HG02571 (cell line): ENCODE results near the gene CLK3.
"Not testable (repeated sequence)": the region's sequence is repeated elsewhere in the genome, so short reads cannot be mapped to it uniquely, and the experiment has no call there.

Source experiments
- ATAC-seq: cut with Tn5 transposase; IDR thresholded peaks from one replicate; pipeline ENCODE4 v1.9.1; 2021; ENCODE audit warnings: mild to moderate bottlenecking, moderate library complexity; ENCODE audit not compliant: unreplicated experiment

Gene CLK3

DNA sequence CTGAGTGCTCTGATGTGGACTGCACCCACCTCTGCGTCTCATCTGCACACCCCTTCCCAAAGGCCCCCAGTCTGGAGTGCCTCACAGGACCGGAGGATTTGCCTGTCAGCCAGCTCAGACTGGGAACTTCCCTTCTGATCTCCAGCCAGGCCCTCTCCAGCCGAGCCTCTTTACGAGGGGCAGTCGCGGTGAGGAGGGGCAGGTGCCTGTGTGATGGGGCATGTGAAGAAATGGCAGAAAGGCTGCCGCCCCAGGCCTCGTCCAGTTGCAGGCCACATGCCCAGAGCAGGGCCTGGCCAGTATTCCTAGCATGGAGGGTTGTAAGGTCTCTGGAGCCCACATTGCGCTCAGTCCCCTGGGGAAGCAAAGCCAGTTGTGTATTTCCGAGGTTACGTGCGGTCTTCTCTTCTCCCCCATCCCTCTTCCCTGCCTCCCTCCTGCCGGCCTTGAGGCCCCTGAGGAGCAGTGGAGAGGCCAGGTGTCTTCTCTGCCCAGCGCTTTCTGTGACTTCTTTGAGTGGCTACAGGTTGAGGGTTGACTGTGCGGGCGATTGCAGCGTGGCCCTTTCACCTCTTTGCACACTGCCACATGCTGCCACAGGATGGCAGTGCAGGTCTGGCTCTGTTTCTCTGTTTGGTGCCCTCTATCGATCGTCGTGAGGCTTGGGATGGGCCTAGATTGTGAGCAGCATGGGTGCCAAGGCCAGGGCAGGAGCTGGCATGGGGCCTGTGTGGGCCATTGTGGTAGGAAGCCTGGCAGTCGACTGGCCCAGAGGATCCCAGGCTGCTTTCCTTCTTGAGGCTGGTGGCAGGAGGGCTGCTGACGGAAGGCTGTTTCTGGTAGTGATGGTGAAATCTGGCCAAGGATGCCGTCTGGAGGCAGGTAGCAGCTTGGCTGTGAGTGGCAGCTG lies 5.3 kb downstream of the CLK3 start:
- no peak for ATAC-seq

DNA sequence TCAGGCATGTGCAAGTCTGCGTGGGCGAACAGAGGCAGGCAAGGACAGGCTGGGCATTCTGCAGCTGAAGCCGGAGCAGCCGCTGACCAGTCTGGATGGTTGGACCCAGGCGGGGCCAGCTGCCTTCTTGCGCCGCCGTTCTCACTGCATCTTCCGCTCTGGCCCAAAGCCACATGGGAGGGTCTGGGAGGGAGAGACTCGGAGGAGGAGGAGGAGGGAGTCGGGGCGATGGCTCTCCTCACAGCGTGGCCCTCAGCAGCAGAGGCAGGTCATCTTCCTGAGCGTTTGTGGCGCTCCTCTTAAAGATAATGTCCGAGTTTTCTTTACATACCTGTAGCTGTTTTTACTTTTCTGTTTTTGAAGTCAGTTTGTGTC lies 5.9 kb downstream of the CLK3 start:
- ATAC-seq: no peak

DNA sequence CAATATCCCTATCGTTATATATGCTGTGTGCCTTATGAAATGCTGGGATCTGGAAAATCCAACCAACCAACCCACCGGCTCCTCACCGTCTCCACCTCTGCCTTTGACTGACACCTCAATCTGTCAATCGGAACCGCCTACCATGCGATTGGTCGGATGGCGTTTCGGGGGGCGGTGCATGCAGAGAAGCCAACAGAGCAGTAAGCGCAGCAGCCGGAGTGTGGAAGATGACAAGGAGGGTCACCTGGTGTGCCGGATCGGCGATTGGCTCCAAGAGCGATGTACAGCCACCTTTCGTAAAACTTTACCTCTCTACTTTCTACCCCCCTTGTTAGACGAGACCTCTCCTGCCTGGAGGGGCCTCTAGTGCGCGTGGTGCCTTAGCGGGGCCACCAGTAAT lies 6.3 kb downstream of the CLK3 start:
- no peak for ATAC-seq

DNA sequence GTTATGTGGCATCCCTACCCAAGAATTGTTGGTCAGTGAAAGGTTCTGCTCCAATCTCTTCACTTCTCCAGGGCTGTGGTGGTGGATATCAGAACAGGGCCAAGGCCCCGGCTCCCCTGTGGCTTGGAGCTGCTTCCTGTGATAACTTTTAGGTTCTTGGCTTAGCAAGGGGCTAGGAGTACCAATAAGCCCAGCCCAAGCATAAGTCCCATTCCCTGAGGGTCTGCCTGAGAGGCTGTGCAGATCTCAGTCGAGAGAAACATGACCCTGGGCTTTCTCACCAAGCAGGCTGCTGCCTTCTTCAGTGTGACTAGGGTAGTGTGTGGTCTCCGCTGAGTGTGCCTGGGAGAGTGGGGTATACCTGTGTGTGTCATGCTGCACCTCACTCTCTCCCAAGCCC lies 7.1 kb downstream of the CLK3 start:
- ATAC-seq: no peak

DNA sequence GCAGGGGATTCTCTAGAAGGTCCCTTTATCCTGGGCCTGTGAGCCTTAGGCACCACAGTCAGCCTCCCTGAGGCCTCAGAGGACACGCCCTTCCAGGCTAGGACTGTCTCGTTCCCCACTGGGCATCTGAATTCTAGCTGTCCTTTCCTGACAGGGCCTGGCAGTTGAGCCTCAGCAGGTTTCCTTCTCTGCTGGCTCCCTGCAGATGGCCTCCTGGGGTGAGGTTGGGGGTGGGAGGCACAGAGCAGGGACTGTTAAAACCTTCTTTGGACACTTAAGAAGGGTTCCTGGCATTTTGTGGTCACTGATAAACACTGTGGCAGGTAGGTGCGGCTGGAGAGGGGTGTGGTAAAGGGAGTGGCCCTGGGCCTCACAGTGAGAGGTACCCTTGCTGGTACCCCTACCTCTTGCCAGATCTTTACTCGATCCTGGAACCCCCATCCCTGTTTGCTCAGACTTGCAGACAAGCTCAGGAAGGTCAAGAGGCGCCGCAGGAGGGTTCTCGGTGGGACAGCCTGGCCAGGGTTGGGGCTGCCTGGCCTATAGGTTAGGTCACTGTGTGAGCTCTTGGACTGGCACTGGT lies 8.5 kb downstream of the CLK3 start:
- no peak for ATAC-seq

DNA sequence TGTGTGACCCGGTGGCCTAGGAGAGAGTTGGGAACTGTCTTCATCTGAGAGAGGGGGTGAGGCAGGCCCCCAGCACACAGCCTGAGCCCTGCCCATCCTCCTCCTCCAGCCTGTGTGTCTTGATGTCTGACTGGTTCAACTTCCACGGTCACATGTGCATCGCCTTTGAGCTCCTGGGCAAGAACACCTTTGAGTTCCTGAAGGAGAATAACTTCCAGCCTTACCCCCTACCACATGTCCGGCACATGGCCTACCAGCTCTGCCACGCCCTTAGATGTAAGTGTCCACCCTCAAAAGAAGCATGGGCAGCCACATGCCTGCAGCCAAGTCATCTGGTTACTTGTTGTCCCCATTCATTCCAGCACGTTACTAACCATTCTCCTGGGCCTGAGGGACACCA lies 10.1 kb downstream of the CLK3 start:
- no peak for ATAC-seq

DNA sequence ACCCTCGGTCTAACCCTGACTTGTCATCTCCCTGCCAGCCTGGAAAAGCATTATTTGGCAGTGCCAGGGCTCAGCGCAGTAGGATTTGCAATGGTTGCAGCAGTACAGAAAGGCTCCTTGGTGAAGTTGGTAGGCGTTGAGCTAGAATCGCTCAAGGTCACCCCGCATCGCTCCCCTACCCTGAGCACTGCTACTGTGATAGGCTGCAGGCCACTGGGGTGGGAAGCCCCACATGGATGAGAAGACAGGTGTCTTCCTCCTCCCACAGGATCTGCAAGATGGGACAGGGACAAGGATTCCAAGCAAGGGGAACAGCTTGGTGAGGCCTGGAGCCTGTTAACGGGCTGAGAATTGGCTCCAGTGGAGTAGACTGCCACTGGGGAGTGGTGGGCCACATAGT lies 10.7 kb downstream of the CLK3 start:
- ATAC-seq: no peak

DNA sequence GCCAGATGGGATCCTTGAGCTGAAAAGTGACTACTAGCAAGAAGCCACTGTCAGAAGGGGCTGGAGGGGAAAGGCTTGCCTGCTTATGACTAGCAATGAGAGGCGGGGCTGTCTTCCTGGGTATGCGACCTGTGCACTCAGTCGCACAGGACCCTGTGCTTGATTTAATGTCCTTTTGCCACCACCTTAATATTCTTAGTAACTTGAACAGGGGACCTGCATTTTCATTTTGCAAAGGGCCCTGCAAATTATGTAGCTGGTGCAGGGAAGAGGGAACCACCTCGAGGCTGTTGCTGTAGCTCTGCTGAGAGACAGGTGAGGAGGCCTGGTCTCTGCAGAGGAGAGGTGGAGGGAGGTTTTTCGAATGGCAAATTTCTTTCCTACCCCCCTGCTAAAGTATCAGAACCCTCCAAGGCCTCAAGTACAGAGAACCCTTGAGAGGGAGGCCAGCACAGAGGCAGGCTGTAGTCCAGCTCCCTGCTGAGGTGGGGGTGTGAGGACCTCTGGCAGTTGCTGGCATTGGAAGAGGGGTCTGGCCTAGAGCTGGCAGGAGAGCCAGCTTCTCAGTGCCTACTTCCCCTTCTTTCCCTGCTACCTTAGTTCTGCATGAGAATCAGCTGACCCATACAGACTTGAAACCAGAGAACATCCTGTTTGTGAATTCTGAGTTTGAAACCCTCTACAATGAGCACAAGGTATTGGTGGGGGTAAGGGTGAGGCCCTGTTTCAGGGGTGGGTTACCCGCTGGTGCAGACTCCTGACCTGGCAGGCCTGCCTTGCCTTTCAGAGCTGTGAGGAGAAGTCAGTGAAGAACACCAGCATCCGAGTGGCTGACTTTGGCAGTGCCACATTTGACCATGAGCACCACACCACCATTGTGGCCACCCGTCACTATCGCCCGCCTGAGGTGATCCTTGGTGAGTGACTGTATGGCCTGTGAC lies 11.4 kb downstream of the CLK3 start:
- no peak for ATAC-seq

DNA sequence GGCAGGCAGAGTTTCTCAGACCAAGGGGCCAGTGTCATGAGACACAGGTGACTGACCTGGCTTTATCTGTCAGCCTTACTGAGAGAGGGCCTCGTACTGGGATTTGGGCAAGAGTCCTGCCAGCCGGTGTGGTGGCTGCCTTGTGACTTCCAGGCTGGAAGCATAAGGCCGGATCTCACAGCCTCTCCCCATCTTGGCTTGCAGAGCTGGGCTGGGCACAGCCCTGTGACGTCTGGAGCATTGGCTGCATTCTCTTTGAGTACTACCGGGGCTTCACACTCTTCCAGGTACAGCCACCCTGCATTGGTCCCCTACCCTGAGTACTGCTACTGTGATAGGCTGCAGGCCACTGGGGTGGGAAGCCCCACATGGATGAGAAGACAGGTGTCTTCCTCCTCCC lies 12.1 kb downstream of the CLK3 start:
- ATAC-seq: no peak

DNA sequence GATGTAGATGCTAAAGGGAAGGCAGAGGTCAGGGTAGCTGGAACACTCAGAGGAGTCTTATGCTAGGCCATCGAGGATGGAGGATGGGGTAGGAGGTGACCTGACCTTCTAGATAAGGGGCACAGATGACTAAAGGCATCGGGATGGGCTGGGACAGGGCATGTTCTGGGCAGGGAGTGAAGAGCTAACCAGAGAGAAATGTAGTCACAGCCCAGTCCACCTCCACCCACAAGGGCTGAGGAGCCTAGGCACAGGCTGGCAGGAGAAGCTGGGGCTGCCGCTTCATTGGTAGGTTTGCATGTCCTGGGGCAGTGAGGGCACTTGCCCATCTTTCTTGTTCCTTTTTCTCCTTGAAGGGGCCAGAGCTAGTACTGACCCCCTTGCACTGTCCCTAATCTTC lies 12.6 kb downstream of the CLK3 start:
- ATAC-seq: no peak

DNA sequence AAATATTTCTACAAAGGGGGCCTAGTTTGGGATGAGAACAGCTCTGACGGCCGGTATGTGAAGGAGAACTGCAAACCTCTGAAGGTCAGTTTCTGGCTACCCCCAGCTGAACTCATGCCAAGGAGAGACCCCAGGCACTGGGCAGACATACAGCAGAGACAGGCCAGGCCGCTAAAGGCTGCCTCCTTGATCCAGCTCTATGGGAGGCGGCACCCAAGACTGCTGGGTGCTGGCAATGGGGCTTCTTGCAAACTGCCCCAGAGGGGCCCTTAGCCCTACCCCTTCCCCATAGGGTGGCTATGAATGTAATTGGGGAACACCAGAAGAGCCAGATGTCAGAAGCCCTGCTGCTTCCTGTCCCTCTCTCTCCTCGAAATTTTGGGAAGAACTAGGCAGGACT lies 13.3 kb downstream of the CLK3 start:
- no peak for ATAC-seq

DNA sequence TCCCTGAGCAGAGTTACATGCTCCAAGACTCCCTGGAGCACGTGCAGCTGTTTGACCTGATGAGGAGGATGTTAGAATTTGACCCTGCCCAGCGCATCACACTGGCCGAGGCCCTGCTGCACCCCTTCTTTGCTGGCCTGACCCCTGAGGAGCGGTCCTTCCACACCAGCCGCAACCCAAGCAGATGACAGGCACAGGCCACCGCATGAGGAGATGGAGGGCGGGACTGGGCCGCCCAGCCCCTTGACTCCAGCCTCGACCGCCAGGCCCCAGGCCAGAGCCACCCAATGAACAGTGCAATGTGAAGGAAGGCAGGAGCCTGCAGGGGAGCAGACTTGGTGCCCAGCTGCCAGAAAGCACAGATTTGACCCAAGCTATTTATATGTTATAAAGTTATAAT lies 14.1 kb downstream of the CLK3 start:
- not testable (repeated sequence) for ATAC-seq

DNA sequence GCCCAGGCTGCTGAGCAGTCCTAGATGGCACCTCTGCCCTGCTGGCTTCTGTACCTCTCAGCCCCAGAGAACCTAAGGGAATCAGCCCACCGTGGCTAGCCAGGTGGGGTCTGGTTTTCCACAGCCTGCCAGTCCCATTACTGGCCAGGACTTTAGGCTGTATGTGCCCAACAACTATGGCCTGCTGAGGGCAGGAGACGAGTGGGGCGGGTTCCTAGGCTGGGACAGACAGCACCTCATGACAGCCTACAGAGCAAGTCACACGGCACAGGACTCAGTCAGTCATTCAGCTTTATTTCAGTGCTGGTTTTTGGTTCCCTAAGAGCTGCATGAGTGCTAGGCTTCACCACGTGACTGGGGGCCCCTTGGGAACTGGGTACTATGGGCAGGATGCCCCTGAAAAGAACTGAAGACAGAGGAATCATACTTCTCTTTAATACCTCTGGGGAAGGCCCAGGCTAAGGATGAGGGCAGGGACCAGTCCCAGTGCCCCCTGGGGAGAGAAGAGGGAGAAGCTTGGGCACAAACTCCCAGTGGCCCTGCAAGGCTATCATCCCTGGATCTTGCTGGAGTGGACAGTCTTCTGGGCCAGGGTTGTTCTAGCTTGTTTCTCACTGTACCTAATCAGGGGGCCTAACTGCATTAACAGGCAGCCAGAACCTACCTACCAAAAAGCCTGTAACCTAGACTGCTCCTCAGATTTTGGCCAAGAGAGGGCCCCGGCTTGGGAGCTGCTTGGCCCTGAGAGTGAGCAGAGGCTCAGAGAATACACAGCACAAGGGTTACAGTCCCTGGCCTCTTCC lies 14.8 kb downstream of the CLK3 start:
- no peak for ATAC-seq

DNA sequence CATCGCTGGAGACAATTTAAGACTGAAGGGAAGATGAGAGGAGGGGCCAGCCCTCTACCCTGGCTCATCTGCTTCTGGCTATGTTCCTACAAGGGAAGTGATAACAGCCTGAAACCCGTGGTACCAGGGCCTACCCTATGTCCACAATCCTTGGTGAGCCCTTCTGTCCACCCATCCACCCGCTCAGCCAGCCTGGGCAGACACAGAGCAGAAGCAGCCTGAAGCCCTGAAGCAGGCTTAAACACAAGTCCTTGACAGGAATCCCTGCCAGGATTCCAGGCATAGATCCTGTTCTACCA lies 15.4 kb downstream of the CLK3 start:
- no peak for ATAC-seq

DNA sequence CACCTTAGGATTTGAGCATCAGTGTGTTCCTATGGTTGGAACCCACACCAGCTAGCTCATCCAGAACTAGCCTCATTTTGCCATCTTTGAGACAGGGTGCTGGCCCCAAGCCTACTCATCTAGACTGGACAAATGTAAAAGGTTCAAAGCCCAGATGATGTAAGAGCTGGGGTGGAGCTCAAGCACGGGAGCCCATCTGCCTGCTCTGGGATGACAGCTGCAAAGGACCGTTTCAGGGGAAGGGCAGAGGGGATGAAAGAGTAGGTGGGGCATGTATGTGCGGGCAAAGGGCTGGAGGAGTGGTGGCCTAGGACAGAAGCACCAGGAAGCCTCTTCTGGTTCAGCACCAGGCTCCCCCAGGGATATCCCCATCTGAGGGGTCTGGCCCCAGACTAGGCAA lies 15.8 kb downstream of the CLK3 start:
- no peak for ATAC-seq

DNA sequence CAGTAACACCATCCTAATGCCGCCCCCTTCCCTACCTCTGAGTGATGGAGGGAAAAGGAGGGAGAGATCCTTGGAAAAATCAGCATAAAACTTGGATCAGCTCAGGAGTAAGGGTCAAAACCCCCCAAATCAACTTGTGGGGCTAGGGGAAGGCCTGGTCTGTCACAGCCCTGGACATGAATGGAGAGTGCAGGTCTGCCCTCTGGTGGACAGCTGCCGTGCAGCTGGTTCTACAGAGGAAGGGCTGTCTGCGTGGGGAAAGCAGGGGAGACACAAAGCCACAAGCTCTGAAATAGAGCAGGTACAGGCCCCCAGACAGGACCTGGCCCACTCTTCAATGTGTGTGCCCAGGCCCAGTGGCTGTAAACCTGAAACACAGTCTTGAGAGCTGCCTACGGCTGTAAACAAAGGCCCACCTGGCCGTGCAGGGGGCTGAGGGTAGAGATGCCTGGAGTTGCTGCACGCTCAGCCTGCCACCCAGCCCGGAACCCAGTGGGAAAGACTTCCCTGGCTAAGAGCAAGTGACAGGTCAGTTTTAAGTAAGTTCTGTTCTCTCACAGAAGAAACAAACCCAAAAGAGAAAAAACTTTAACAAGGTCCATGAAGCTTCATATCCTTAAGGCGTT lies 16.4 kb downstream of the CLK3 start:
- ATAC-seq: no peak

DNA sequence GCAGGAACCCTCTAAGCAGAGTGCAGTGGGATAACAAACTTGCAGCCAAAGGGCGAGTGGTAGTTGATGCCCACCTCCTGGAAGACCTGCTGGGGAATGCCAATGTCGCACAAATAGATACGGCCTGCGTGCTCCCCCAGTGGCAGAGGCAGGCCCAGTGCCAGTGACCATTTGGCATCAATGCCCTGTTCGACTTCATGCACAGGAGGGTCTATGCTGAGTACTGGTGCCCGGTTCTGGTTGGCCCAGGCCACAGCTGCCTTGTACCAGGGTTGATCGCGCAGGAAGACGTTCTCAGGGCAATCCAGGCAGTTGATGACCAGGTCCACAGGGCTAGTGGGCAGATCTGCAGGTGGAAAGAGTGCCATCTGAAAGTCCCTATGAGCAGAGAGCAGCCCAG lies 17.0 kb downstream of the CLK3 start:
- no peak for ATAC-seq

DNA sequence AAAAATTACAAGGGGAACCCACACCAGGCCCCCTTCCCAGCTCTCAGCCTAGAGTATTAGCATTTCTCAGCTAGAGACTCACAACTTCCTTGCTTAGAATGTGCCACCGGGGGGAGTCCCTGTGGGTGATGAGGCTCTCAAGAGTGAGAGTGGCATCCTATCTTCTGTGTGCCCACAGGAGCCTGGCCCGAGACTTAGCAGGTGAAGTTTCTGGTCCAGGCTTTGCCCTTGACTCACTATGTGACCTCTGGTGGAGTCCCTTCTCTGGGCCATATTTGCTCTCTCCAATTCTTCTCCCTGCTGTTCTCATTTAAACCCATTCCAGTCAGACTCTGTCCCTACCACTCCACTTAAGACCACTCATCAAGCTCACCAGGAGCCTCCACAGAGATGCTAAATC lies 18.1 kb downstream of the CLK3 start:
- ATAC-seq: no peak

DNA sequence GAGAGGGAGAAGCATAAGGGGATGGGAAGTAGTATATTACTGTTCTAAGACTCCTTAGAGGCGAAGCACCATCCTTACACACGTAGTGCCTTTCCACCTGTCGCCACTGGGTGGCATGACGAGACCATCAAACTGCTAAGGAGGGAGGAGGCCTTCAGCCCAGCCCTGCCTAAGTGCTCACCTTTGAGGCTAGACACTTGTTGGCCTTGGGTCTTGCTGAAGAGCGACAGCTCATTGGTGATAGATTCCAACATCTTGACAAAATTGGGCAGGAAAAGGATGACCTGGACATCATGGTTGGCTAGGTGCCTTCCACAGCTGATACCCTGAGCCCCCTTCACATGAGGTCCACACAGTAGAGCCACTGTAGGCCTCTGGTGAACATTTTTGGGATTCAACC lies 19.6 kb downstream of the CLK3 start:
- ATAC-seq: no peak

DNA sequence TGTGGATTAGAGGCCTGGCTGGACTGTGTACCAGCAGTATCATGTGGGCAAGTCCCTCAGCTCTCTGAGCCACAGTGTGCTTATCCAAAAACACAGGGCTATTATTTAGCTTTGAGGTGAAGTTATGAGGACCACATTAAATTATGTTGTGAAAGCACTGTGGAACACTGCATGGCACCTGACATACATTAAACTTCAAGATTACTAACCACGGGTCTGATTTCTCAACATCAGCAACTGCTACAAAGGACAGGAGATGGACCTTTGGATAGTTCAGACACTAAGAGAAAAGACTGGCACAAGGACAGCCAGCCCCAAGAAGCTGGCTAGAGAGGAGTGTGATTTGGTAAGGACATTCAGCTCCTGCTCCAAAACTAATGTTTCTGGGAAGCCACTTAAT lies 21.3 kb downstream of the CLK3 start:
- no peak for ATAC-seq

DNA sequence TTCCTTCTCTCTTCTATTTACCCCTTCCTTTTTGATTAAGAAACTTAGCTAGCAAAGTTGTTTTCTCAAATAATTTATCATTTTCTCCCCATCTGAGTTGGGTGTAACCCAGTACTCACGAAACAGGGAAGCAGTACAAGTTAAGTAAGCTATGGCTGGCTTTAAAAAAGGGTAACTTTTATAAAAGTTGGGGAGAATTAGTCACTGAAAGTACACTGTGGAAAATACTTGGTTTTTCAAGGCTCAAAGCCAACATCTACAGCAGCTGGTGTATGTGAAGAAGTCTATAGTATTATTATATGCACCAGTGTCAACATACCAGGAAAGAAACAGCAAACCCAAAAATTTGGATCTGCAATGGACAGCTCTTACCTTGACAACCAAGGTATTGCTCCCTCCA lies 25.5 kb downstream of the CLK3 start:
- no peak for ATAC-seq
